ENCODE data around the gene AP1S1. TPM values are rescaled to one million over a fixed set of nuclear protein-coding genes. Genes with fewer than 3 reads are reported as not detected.

Gene AP1S1
- total and polyA plus RNA-seq, 9 of the 15 experiments (the other 6 are each of a cell fraction or from before 2014, with no cell fraction given): 4.4 to 149 (median 89.4) TPM

DNA sequence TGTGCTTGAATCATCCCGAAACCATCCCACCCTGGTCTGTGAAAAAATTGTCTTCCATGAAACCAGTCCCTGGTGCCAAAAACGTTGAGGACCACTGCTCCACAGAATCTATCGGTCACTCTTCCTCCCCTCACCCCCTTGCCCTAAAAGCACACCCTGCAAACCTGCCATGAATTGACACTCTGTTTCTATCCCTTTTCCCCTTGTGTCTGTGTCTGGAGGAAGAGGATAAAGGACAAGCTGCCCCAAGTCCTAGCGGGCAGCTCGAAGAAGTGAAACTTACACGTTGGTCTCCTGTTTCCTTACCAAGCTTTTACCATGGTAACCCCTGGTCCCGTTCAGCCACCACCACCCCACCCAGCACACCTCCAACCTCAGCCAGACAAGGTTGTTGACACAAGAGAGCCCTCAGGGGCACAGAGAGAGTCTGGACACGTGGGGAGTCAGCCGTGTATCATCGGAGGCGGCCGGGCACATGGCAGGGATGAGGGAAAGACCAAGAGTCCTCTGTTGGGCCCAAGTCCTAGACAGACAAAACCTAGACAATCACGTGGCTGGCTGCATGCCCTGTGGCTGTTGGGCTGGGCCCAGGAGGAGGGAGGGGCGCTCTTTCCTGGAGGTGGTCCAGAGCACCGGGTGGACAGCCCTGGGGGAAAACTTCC lies 28.2 kb upstream of the AP1S1 start:
- peak overlapping the region; percentile 94 for H2AFZ ChIP-seq (ENCODE audit: low read depth, low read length)
- no peaks in the 10 kb centered on the region for H3K36me3 ChIP-seq (ENCODE audit: control insufficient read depth, insufficient read depth, low read length)
- ChIA-PET CTCF (ENCODE audit: low intra/inter-chr PET ratio) (no interaction called here), POLR2A (interaction anchor here (0.6 to 2.7 kb wide), 4 partner anchors 12 to 756 kb away, joined by 3 to 10 read pairs (median 4); no protein-coding TSS in a partner anchor)
- H3K9me1 ChIP-seq (ENCODE audit: control insufficient read depth, insufficient read depth, low read length): no peaks in the 10 kb centered on the region
- no peak overlapping the region for H3K4me3 ChIP-seq
- no peaks in the 10 kb centered on the region for H3K79me2 ChIP-seq (ENCODE audit: control insufficient read depth, insufficient read depth, low read length)
- peak in 1 of 4 experiments; percentile 25 for DNase-seq (ENCODE audit: extremely low read depth in 1 of 4, low spot score in 3 of 4)
- intact Hi-C loops (cut with micrococcal nuclease) (no loop called here), in situ Hi-C loops (cut with MboI) (no loop called here)
- no TSS peak for BruUV-seq (replicated peaks)
- H3K27ac ChIP-seq (ENCODE audit: extremely low read depth, low read depth, low read length): no peak overlapping the region
- H3K4me2 ChIP-seq (ENCODE audit: insufficient read depth, low read length): peak overlapping the region; percentile 79; the same call in 1 of the 2 replicates
- H3K9ac ChIP-seq (ENCODE audit: insufficient read depth in 1 of 2, low read depth in 2 of 2, low read length in 2 of 2): peak overlapping the region; percentile 23 to 37; a peak in 2 of 4 replicates
- no peaks in the 10 kb centered on the region for H3K27me3 ChIP-seq (ENCODE audit: control insufficient read depth in 2 of 2, insufficient read depth in 2 of 2, low read length in 2 of 2)
- no peak for FAIRE-seq
- no peaks in the 10 kb centered on the region for H4K20me1 ChIP-seq (replicated peaks; ENCODE audit: control insufficient read depth, insufficient read depth, low read length)
- no peaks in the 10 kb centered on the region for H3K9me3 ChIP-seq (replicated peaks; ENCODE audit: control insufficient read depth, insufficient read depth, low read depth, low read length)
- peak; percentile 19 for ATAC-seq
- 56% methylated on average over 13 of the region's 15 CpGs for WGBS (ENCODE audit: insufficient coverage, low coverage, missing lambda C conversion rate)
- H3K4me1 ChIP-seq (replicated peaks in 1 of 2; ENCODE audit: control insufficient read depth in 2 of 2, insufficient read depth in 2 of 2, low read length in 2 of 2): peaks cover 30 to 42% of the 10 kb centered on the region in 2 experiments
- TF ChIP-seq PYGO2 (tag; IDR thresholded peaks at IDR 0.05) (no peak), CTBP1 (IDR thresholded peaks at IDR 0.05; ENCODE audit: borderline replicate concordance) (no peak), MEIS2 (IDR thresholded peaks at IDR 0.05; ENCODE audit: partially characterized antibody) (no peak), ESRRB (CRISPR knock-in tag; IDR thresholded peaks at IDR 0.05; ENCODE audit: borderline replicate concordance) (0 out of 2 replicates have a peak, but pooled peaks have one; percentile 35), ZNF586 (CRISPR knock-in tag; conservative IDR thresholded peaks at IDR 0.05) (no peak), KDM4B (IDR thresholded peaks at IDR 0.05; ENCODE audit: borderline replicate concordance in 2 of 2, low read depth in 1 of 2) (0 out of 4 replicates have a peak, but pooled peaks of 1 of the 2 experiments have one; percentile 46)
- TF ChIP-seq, protein P1, sequence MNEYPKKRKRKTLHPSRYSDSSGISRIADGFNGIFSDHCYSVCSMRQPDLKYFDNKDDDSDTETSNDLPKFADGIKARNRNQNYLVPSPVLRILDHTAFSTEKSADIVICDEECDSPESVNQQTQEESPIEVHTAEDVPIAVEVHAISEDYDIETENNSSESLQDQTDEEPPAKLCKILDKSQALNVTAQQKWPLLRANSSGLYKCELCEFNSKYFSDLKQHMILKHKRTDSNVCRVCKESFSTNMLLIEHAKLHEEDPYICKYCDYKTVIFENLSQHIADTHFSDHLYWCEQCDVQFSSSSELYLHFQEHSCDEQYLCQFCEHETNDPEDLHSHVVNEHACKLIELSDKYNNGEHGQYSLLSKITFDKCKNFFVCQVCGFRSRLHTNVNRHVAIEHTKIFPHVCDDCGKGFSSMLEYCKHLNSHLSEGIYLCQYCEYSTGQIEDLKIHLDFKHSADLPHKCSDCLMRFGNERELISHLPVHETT (CRISPR knock-in tag; conservative IDR thresholded peaks at IDR 0.05 in 1 of 2, IDR thresholded peaks at IDR 0.05 in 1 of 2): 0 out of 4 replicates have a peak, but pooled peaks of 1 of the 2 experiments have one; percentile 38
- TF ChIP-seq, protein P2, sequence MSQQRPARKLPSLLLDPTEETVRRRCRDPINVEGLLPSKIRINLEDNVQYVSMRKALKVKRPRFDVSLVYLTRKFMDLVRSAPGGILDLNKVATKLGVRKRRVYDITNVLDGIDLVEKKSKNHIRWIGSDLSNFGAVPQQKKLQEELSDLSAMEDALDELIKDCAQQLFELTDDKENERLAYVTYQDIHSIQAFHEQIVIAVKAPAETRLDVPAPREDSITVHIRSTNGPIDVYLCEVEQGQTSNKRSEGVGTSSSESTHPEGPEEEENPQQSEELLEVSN (IDR thresholded peaks at IDR 0.05; ENCODE audit: borderline replicate concordance in 1 of 2, extremely low read depth in 1 of 2, insufficient read depth in 1 of 2, insufficient read length in 1 of 2, low read depth in 1 of 2, low read length in 1 of 2, poor library complexity in 1 of 2, severe bottlenecking in 1 of 2): peak in 1 of 2 experiments; percentile 46
- TF ChIP-seq, protein P3, sequence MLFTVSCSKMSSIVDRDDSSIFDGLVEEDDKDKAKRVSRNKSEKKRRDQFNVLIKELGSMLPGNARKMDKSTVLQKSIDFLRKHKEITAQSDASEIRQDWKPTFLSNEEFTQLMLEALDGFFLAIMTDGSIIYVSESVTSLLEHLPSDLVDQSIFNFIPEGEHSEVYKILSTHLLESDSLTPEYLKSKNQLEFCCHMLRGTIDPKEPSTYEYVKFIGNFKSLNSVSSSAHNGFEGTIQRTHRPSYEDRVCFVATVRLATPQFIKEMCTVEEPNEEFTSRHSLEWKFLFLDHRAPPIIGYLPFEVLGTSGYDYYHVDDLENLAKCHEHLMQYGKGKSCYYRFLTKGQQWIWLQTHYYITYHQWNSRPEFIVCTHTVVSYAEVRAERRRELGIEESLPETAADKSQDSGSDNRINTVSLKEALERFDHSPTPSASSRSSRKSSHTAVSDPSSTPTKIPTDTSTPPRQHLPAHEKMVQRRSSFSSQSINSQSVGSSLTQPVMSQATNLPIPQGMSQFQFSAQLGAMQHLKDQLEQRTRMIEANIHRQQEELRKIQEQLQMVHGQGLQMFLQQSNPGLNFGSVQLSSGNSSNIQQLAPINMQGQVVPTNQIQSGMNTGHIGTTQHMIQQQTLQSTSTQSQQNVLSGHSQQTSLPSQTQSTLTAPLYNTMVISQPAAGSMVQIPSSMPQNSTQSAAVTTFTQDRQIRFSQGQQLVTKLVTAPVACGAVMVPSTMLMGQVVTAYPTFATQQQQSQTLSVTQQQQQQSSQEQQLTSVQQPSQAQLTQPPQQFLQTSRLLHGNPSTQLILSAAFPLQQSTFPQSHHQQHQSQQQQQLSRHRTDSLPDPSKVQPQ (CRISPR knock-in tag; IDR thresholded peaks at IDR 0.05; ENCODE audit: borderline replicate concordance): no peak
- TF ChIP-seq, protein P4, sequence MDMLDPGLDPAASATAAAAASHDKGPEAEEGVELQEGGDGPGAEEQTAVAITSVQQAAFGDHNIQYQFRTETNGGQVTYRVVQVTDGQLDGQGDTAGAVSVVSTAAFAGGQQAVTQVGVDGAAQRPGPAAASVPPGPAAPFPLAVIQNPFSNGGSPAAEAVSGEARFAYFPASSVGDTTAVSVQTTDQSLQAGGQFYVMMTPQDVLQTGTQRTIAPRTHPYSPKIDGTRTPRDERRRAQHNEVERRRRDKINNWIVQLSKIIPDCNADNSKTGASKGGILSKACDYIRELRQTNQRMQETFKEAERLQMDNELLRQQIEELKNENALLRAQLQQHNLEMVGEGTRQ (CRISPR knock-in tag; IDR thresholded peaks at IDR 0.05): peak; percentile 59
- TF ChIP-seq, protein P5, sequence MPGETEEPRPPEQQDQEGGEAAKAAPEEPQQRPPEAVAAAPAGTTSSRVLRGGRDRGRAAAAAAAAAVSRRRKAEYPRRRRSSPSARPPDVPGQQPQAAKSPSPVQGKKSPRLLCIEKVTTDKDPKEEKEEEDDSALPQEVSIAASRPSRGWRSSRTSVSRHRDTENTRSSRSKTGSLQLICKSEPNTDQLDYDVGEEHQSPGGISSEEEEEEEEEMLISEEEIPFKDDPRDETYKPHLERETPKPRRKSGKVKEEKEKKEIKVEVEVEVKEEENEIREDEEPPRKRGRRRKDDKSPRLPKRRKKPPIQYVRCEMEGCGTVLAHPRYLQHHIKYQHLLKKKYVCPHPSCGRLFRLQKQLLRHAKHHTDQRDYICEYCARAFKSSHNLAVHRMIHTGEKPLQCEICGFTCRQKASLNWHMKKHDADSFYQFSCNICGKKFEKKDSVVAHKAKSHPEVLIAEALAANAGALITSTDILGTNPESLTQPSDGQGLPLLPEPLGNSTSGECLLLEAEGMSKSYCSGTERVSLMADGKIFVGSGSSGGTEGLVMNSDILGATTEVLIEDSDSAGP (CRISPR knock-in tag; IDR thresholded peaks at IDR 0.05): 0 out of 2 replicates have a peak, but pooled peaks have one; percentile 36
